Measurements from ENCODE around the gene SBSN.

GRCh38 chr19:35553385-35554000 lies 25.4 kb upstream of the SBSN start:
- TF ChIP-seq CTCF (IDR thresholded peaks at IDR 0.05) (no peak), POLR2A (IDR thresholded peaks at IDR 0.05) (no peak)
